ENCODE measurements around the gene MMP20. TPM values are rescaled to one million over a fixed set of nuclear protein-coding genes. Genes with fewer than 3 reads are reported as not detected.

The MMP20 gene
- total RNA-seq, 1 donor from 2014 or later = not detected

GRCh38 chr11:102534261-102534872, 90.8 kb downstream of the MMP20 start:
- H3K36me3 Mint-ChIP-seq (ENCODE audit: insufficient read depth) = no peaks in the 10 kb centered on the region
- no peak overlapping the region for H3K4me3 Mint-ChIP-seq (ENCODE audit: low read depth)
- no peaks in the 10 kb centered on the region for H3K9me3 Mint-ChIP-seq (ENCODE audit: low read depth)
- no peak for DNase-seq (ENCODE audit: low spot score, unreplicated experiment)
- TF ChIP-seq CTCF (IDR thresholded peaks at IDR 0.05; ENCODE audit: unreplicated experiment) = no peak
- H3K27ac Mint-ChIP-seq = no peak overlapping the region
- H3K4me1 Mint-ChIP-seq (ENCODE audit: low read depth) = no peaks in the 10 kb centered on the region
- H3K27me3 Mint-ChIP-seq = no peaks in the 10 kb centered on the region

- Mint-ChIP-seq H3K4me1 (ENCODE audit: low read depth) (no peaks in the 10 kb centered on the region), H3K9me3 (ENCODE audit: low read depth) (no peaks in the 10 kb centered on the region), H3K27ac (no peak within 1 kb of the TSS), H3K27me3 (no peaks in the 10 kb centered on the region), H3K4me3 (ENCODE audit: low read depth) (no peak within 1 kb of the TSS), H3K36me3 (ENCODE audit: insufficient read depth) (no peaks in the 10 kb centered on the region)
- TF ChIP-seq CTCF (IDR thresholded peaks at IDR 0.05; ENCODE audit: unreplicated experiment) = no peak
- no peak for DNase-seq (ENCODE audit: low spot score, unreplicated experiment)
These were observed 94.6 kb downstream of the MMP20 start, which contains the start of gene MMP7 for GRCh38 chr11:102530558-102530957. Gene MMP7 (minus strand): TSS chr11:102530747. CDS start chr11:102530700, 47 bp downstream.

GRCh38 chr11:102528618-102529017, 96.5 kb downstream of the MMP20 start:
- no peak for DNase-seq (ENCODE audit: low spot score, unreplicated experiment)

GRCh38 chr11:102527684-102528083, 97.4 kb downstream of the MMP20 start:
- Mint-ChIP-seq H3K4me3 (ENCODE audit: low read depth) (no peak overlapping the region), H3K4me1 (ENCODE audit: low read depth) (no peaks in the 10 kb centered on the region), H3K27ac (no peak overlapping the region), H3K27me3 (no peaks in the 10 kb centered on the region), H3K36me3 (ENCODE audit: insufficient read depth) (no peaks in the 10 kb centered on the region), H3K9me3 (ENCODE audit: low read depth) (no peaks in the 10 kb centered on the region)
- no peak for DNase-seq (ENCODE audit: low spot score, unreplicated experiment)
- no peak for TF ChIP-seq CTCF (IDR thresholded peaks at IDR 0.05; ENCODE audit: unreplicated experiment)

More at GRCh38 chr11:102528618-102529017, 96.5 kb downstream of the MMP20 start:
- no peak for TF ChIP-seq CTCF (IDR thresholded peaks at IDR 0.05; ENCODE audit: unreplicated experiment)
- no peak overlapping the region for H3K4me3 Mint-ChIP-seq (ENCODE audit: low read depth)
- H3K27ac Mint-ChIP-seq = no peak overlapping the region
- H3K4me1 Mint-ChIP-seq (ENCODE audit: low read depth) = no peaks in the 10 kb centered on the region
- no peaks in the 10 kb centered on the region for H3K36me3 Mint-ChIP-seq (ENCODE audit: insufficient read depth)
- H3K9me3 Mint-ChIP-seq (ENCODE audit: low read depth) = no peaks in the 10 kb centered on the region
- no peaks in the 10 kb centered on the region for H3K27me3 Mint-ChIP-seq

- Mint-ChIP-seq H3K4me1 (ENCODE audit: low read depth) (no peaks in the 10 kb centered on the region), H3K27me3 (no peaks in the 10 kb centered on the region), H3K9me3 (ENCODE audit: low read depth) (no peaks in the 10 kb centered on the region), H3K27ac (no peak overlapping the region), H3K36me3 (ENCODE audit: insufficient read depth) (no peaks in the 10 kb centered on the region), H3K4me3 (ENCODE audit: low read depth) (no peak overlapping the region)
- TF ChIP-seq CTCF (IDR thresholded peaks at IDR 0.05; ENCODE audit: unreplicated experiment) = no peak
- no peak for DNase-seq (ENCODE audit: low spot score, unreplicated experiment)
These were observed 98.1 kb downstream of the MMP20 start for GRCh38 chr11:102527041-102527440.

Other genes with a start within 250 kb of the MMP20 start
- gene TMEM123, start 172.6 kb downstream of the MMP20 start, total RNA-seq = 243 and 248 TPM in 2 replicates
- gene MMP7, start 94.6 kb downstream of the MMP20 start, total RNA-seq = not detected in 2 replicates
- gene MMP27, start 80.4 kb upstream of the MMP20 start, total RNA-seq = not detected in 2 replicates
- gene MMP8, start 99.6 kb upstream of the MMP20 start, total RNA-seq = not detected in 2 replicates
- 0.22 TPM in 1 of 2 replicates, not detected in the other for gene MMP10, start 155.3 kb upstream of the MMP20 start, total RNA-seq
- gene MMP1, start 172.8 kb upstream of the MMP20 start, total RNA-seq = 0.24 and 1.3 TPM in 2 replicates
- gene MMP3, start 218.3 kb upstream of the MMP20 start, total RNA-seq = not detected in 2 replicates
- gene MMP12, start 249.7 kb upstream of the MMP20 start, total RNA-seq = not detected in 2 replicates

Data from progenitor cell of endocrine pancreas (in vitro differentiated cells).